ENCODE results near the gene CISD2.
A peak's percentile ranks its signal among the peaks of the same experiment; 100 is the strongest.

DNA sequence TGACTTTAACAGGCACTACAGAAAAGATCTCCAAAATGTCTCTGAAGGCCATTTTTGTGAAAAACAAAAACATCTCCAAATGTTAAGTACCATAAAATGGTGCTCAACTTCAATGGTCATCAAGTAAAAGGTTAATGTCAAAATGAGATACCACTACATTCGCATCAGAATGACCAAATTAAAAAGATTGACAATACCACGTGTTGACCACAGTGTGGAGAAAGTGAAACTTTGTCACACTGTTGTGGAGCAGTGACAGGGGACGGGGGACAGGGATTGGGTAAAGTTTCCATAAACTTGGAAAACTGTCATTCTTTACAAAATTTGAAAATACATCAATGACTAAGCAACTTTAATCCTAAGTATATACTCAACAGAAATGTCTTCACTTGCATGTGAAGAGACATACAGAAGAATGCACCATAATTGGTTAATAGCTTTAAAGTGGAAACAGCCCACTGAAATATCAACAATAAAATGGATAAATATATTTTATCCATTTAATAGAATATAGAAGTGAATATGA, 19.1 kb upstream of the CISD2 start:
- TF ChIP-seq, protein P1, sequence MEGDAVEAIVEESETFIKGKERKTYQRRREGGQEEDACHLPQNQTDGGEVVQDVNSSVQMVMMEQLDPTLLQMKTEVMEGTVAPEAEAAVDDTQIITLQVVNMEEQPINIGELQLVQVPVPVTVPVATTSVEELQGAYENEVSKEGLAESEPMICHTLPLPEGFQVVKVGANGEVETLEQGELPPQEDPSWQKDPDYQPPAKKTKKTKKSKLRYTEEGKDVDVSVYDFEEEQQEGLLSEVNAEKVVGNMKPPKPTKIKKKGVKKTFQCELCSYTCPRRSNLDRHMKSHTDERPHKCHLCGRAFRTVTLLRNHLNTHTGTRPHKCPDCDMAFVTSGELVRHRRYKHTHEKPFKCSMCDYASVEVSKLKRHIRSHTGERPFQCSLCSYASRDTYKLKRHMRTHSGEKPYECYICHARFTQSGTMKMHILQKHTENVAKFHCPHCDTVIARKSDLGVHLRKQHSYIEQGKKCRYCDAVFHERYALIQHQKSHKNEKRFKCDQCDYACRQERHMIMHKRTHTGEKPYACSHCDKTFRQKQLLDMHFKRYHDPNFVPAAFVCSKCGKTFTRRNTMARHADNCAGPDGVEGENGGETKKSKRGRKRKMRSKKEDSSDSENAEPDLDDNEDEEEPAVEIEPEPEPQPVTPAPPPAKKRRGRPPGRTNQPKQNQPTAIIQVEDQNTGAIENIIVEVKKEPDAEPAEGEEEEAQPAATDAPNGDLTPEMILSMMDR (IDR thresholded peaks at IDR 0.05): peak in 1 of 6 experiments; percentile 12
- TF ChIP-seq POLR2A (IDR thresholded peaks at IDR 0.05): no peak

Data from Peyer's patch (tissue), 4 donors.